ENCODE measurements around the gene TCL1B.

Gene TCL1B

DNA sequence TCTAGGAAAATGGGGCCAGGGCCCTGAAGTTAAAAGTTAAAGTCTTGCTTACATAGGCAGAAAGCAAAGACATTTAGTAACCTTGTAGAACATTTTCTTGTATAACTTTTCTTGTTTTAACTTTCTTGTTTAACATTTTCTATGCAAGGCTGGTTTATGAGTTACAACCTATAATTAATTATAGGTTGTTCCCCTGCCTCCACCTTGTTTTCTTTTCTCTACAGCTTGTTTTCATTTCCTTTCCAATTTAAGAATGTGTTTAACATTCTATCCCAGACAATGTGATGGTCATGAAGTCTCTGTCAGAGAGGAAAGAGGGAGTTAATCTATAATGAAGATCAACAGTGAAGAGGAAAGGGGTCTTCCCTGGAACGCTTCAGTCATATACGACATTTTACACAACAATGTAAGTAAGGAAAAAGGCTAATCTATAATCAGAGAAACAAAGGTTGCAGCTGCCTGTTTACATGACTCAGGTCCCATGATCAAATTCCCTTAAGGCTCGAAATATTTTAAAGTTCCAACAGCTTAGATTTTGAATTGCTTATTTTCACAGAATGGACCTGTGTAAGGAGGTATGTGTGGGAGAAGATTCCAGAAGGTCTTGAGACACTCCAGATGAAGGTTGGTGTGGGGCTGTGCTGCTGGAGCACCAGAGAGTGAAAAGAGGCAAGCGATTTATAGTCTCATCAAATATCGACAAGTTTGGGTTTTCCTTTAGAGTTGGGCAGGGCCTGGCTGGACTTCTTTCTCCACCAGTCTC, 34.2 kb upstream of the TCL1B start:
- TF ChIP-seq, protein P1, sequence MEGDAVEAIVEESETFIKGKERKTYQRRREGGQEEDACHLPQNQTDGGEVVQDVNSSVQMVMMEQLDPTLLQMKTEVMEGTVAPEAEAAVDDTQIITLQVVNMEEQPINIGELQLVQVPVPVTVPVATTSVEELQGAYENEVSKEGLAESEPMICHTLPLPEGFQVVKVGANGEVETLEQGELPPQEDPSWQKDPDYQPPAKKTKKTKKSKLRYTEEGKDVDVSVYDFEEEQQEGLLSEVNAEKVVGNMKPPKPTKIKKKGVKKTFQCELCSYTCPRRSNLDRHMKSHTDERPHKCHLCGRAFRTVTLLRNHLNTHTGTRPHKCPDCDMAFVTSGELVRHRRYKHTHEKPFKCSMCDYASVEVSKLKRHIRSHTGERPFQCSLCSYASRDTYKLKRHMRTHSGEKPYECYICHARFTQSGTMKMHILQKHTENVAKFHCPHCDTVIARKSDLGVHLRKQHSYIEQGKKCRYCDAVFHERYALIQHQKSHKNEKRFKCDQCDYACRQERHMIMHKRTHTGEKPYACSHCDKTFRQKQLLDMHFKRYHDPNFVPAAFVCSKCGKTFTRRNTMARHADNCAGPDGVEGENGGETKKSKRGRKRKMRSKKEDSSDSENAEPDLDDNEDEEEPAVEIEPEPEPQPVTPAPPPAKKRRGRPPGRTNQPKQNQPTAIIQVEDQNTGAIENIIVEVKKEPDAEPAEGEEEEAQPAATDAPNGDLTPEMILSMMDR (IDR thresholded peaks at IDR 0.05; ENCODE audit: extremely low read depth, missing control alignments), result no peak
- no peak for DNase-seq (ENCODE audit: low spot score)

DNA sequence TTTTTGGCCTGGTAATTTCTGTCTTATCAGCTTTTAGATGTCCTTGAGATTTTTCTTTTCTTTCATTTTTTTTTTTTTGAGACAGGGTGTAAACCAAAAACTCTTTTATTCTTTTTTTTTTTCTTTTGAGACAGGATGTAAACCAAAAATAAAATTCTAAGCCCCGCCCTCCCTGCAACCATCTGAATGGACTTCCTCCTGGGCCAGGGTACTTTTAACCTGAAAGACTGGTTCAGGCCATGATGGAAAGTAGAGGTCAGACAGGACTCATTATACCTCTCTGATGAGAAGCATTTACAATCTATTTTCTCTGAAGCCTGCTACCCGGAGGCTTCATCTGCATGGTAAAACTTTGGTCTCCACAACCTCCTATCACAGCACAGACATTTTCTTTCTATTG, 33.5 kb upstream of the TCL1B start:
- no peak for DNase-seq (ENCODE audit: low spot score)
- TF ChIP-seq, protein P1 (IDR thresholded peaks at IDR 0.05; ENCODE audit: extremely low read depth, missing control alignments), result no peak

DNA sequence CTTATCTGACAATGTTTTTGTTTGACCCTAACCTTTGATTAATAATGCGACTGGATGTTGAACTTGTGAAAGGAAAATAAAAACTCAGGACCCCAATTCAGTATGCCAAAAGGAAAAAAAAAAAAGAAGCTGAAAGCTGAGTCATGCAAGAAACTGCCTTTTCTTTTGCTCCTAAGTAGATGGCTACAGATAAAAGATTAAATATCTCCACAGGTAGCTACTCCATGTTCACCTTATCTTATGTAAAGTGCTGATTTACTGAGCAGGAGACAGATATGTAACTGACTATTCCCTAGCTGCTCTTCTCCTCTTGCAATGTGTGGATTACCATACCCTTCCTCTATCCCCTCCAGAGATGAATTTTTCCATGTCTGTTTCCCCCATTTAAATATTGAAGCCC, 30.8 kb upstream of the TCL1B start:
- TF ChIP-seq, protein P1 (IDR thresholded peaks at IDR 0.05; ENCODE audit: extremely low read depth, missing control alignments), result no peak
- no peak for DNase-seq (ENCODE audit: low spot score)

DNA sequence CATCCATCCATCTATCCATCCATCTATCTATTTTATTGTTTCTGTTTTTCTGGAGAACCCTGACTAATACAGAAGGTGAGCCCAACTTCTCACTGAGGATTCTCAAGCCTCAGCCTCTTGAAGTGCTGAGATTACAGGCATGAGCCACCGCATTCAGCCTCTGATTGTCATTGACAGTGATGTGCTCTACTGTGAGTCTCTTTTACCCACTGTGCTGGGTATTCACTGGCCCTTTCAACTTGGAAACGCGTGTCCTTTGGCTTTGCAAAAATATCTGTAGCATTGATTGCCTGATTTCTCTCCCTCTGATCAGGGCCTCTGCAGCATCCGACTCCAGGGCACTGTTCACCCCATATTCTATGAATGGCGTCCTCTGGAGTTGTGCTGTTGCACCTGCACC, 29.6 kb upstream of the TCL1B start:
- no peak for DNase-seq (ENCODE audit: low spot score)
- TF ChIP-seq, protein P1 (IDR thresholded peaks at IDR 0.05; ENCODE audit: extremely low read depth, missing control alignments), result no peak

DNA sequence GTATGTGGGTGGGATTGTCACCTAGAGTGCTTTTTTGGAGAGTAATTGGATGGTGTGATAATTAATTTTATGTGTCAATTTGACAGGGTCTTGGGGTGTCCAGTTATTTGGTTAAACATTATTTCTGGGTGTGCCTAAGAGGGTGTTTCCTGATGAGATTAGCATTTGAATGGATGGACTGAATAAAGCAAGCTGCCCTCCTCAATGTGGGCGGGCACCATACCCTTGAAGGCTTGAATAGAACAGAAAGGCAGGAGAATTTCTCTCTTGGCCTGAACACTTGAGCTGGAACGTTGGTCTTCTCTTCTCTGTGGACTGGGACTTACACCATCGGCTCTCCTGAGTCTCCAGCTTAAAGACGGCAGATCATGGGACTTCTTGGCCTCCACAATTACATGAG, 28.8 kb upstream of the TCL1B start:
- DNase-seq (ENCODE audit: low spot score), result no peak
- TF ChIP-seq, protein P1 (IDR thresholded peaks at IDR 0.05; ENCODE audit: extremely low read depth, missing control alignments), result no peak

DNA sequence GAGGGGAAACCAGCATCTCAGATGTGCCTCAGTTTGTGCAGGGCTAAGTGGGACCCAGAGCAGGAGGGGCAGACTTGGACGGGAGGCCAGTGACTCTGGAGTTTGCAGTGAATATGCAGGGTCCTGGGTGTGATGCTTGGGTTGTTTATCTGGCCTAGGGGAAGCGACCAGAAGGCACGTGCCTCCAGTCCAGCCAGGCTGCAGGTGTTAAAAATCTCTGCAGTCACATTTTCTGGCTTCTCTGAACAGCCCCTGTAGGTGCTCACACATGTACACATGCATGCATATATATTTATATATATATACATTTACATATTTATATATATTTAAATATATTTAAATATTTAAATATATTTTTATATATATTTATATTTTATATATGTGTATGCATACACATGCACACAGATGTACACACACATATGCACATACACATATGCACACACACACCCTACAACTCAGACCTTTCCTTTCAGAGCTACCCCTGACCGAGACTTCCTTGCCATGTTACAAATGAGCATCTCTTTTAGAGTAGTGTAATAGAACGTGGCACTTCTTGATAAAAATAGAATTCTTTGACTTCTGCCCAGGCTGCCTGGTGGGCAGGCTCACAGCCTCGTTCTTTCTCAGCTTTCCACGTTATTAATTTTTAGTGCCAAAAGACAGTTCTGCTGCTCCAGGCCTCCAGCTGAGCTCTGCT, 26.8 kb upstream of the TCL1B start:
- DNase-seq (ENCODE audit: low spot score), result no peak
- TF ChIP-seq, protein P1 (IDR thresholded peaks at IDR 0.05; ENCODE audit: extremely low read depth, missing control alignments), result no peak

DNA sequence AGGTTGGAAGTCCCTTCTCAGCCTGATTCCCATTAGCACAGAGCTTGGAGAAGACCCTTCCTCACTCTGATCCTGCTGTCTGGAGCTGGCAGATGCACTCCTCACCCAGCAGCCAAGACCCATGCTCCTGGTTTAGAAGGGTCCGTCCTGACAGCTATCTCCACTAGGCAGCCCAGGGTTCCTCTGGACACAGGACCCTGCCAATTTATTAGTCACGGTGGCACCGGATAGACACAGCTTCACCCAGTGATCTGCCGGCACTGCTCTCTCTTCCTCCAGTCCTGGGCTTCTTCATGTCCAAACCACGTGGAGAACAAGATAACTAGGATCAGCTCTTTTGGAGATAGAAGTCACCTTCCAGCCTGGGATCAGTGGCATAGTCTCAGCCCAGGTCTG, 26.2 kb upstream of the TCL1B start:
- no peak for DNase-seq (ENCODE audit: low spot score)
- TF ChIP-seq, protein P1 (IDR thresholded peaks at IDR 0.05; ENCODE audit: extremely low read depth, missing control alignments), result no peak
